Liver (tissue), 9 donors: ENCODE results near the gene ASH1L. TPM values are rescaled to one million over a fixed set of nuclear protein-coding genes. Genes with fewer than 3 reads are reported as not detected.

Experiments
- DNase-seq: peaks from one replicate; pipeline ENCODE4 v3.0.0-alpha.2; 2017; ENCODE audit warnings: low spot score
- H3K27ac ChIP-seq, 2 donors: one replicate each; pipeline ENCODE4 v1.7.0; 2013; ENCODE audit warnings: inconsistent platforms in 2 of 2, low read length in 2 of 2, control low read depth in 1 of 2, low read depth in 1 of 2, mild to moderate bottlenecking in 1 of 2
- H3K27me3 ChIP-seq, 4 donors: one replicate each; pipeline versions ENCODE4 v1.6.1 to v1.7.0; 2013; ENCODE audit warnings: low read length in 3 of 4, inconsistent platforms in 1 of 4, mild to moderate bottlenecking in 1 of 4, moderate library complexity in 1 of 4; ENCODE audit not compliant: control insufficient read depth in 4 of 4, insufficient read depth in 4 of 4
- H3K36me3 ChIP-seq, 4 donors: one replicate each; pipeline versions ENCODE4 v1.6.1 to v1.7.0; 2013; ENCODE audit warnings: low read length in 3 of 4, mild to moderate bottlenecking in 3 of 4, low read depth in 1 of 4, moderate library complexity in 1 of 4; ENCODE audit not compliant: control insufficient read depth in 4 of 4, insufficient read depth in 3 of 4
- H3K4me1 ChIP-seq, 4 donors: one replicate each; pipeline versions ENCODE4 v1.6.1 to v1.7.0; 2013; ENCODE audit warnings: low read length in 3 of 4, mild to moderate bottlenecking in 3 of 4, moderate library complexity in 1 of 4; ENCODE audit not compliant: control insufficient read depth in 4 of 4, insufficient read depth in 4 of 4
- H3K4me3 ChIP-seq, 3 donors: one replicate each; pipeline versions ENCODE4 v1.6.1 to v1.7.0; 2013; ENCODE audit warnings: low read length in 3 of 3, control low read depth in 1 of 3, low read depth in 1 of 3, mild to moderate bottlenecking in 1 of 3
- H3K9ac ChIP-seq, 2 donors: one replicate each; pipeline ENCODE4 v1.7.0; 2013; ENCODE audit warnings: low read length in 2 of 2, mild to moderate bottlenecking in 2 of 2, moderate library complexity in 2 of 2, control low read depth in 1 of 2, low read depth in 1 of 2
- H3K9me3 ChIP-seq, 4 donors: one replicate each; pipeline versions ENCODE4 v1.6.1 to v1.7.0; 2013; ENCODE audit warnings: low read length in 3 of 4; ENCODE audit not compliant: control insufficient read depth in 4 of 4
- FOXA1 ChIP-seq: IDR thresholded peaks from 2 replicates; pipeline ENCODE4 v1.6.1; 2016; ENCODE audit warnings: antibody characterized with exemption
- FOXA2 ChIP-seq: IDR thresholded peaks from 2 replicates; pipeline ENCODE4 v1.6.1; 2016; ENCODE audit warnings: antibody characterized with exemption
- GABPA ChIP-seq, 2 donors: IDR thresholded peaks in 1 of 2; conservative IDR thresholded peaks in 1 of 2; 2 replicates each; pipeline ENCODE4 v1.6.1; 2016; ENCODE audit warnings: antibody characterized with exemption in 2 of 2, mild to moderate bottlenecking in 1 of 2, moderate library complexity in 1 of 2
- HNF4A ChIP-seq, 2 donors: conservative IDR thresholded peaks; 2 replicates each; pipeline ENCODE4 v1.6.1; 2016; ENCODE audit warnings: antibody characterized with exemption in 2 of 2, mild to moderate bottlenecking in 2 of 2
- HNF4G ChIP-seq: IDR thresholded peaks from 2 replicates; pipeline ENCODE4 v1.6.1; 2016; ENCODE audit warnings: antibody characterized with exemption
- JUND ChIP-seq, 2 donors: IDR thresholded peaks; 2 replicates each; pipeline ENCODE4 v1.6.1; 2016; ENCODE audit warnings: antibody characterized with exemption in 2 of 2
- MAX ChIP-seq: IDR thresholded peaks from 2 replicates; pipeline ENCODE4 v1.6.1; 2016; ENCODE audit warnings: antibody characterized with exemption
- REST ChIP-seq: IDR thresholded peaks from 2 replicates; pipeline ENCODE4 v1.6.1; 2016; ENCODE audit warnings: antibody characterized with exemption, mild to moderate bottlenecking
- RXRA ChIP-seq, 2 donors: IDR thresholded peaks; 2 replicates each; pipeline ENCODE4 v1.6.1; 2017 to 2018; ENCODE audit warnings: antibody characterized with exemption in 2 of 2, mild to moderate bottlenecking in 1 of 2
- SP1 ChIP-seq: IDR thresholded peaks from 2 replicates; pipeline ENCODE4 v1.6.1; 2018; ENCODE audit warnings: antibody characterized with exemption, mild to moderate bottlenecking
- TAF1 ChIP-seq: conservative IDR thresholded peaks from 2 replicates; pipeline ENCODE4 v1.6.1; 2016; ENCODE audit warnings: antibody characterized with exemption, mild to moderate bottlenecking
- YY1 ChIP-seq: IDR thresholded peaks from 2 replicates; pipeline ENCODE4 v1.6.1; 2016; ENCODE audit warnings: antibody characterized with exemption, mild to moderate bottlenecking
- WGBS: extraction: QIAGEN DNeasy Blood & Tissue Kit; methylation state at CpG from one replicate; pipeline ENCODE4 v1.1.7; 2013; 5-methylcytosine and 5-hydroxymethylcytosine counted together
- polyA plus RNA-seq, 2 donors: library from polyadenylated mRNA; stranded (reverse) in 1 of 2; unstranded in 1 of 2; fragments of 200-250 nt in 1 of 2; fragments of >200 nt in 1 of 2; fragmentation: Nextera tagmentation in 1 of 2; extraction: Ambion mirVana in 1 of 2; gene quantifications; one replicate each; pipeline versions ENCODE4 v1.2.1 to v1.2.3, GENCODE V29; 2013 to 2015
- total RNA-seq, 2 donors: library from RNA; depleted of rRNA; stranded (reverse); fragments of >200 nt; gene quantifications; one replicate each; pipeline ENCODE4 v1.2.3, GENCODE V29; 2014
- TF ChIP-seq, protein P1 (sequence below): fragments of 150-350 bp; IDR thresholded peaks from 2 replicates; pipeline ENCODE4 v1.5.1; 2017; ENCODE audit warnings: improper control_type of control experiment, low read depth, low read length; ENCODE audit not compliant: missing input control
- TF ChIP-seq, protein P2 (sequence below): IDR thresholded peaks from 2 replicates; pipeline ENCODE4 v1.6.1; 2016; ENCODE audit warnings: antibody characterized with exemption
- donor health status: healthy.
- donor health status: healthy.
- donor health status: healthy.
- donor health status: healthy.
- donor health status: healthy.

The ASH1L gene
- total and polyA plus RNA-seq, 4 donors, result 3.9 to 30.3 (median 13.9) TPM

DNA sequence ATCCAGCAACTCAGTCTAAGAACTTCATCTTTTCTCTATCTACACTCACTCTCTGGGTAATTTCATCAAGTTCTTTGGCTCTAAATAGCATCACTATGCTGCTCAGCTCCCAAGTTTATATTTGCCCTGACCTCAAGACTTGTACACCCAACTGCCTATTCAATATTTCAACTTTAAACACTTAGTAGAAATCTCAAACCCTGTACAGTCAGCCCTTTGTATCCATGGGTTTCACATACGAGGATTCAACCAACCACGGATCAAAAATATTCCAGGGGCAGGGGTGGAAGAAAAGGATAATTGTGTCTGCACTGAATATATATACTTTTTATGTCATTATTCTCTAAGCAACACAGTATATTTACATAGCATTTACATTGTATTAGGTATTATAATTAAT lies 13.9 kb downstream of the ASH1L start:
- 93% methylated on average over 2 of the region's 2 CpGs for WGBS
- TF ChIP-seq MAX (no peak), FOXA2 (no peak), REST (no peak), HNF4G (no peak)
- no peaks in the 10 kb centered on the region for H3K4me1 ChIP-seq
- no peaks in the 10 kb centered on the region for H3K27me3 ChIP-seq
- H3K9me3 ChIP-seq, result no peaks in the 10 kb centered on the region
- H3K27ac ChIP-seq, result no peak overlapping the region
- DNase-seq, result no peak
- peaks cover 0 to 1% (median 0%) of the 10 kb centered on the region in 4 donors for H3K36me3 ChIP-seq
- no peak overlapping the region for H3K4me3 ChIP-seq
- H3K9ac ChIP-seq, result no peak overlapping the region

- H3K27ac ChIP-seq, result no peak overlapping the region
- 84% methylated on average over 4 of the region's 4 CpGs for WGBS
- H3K9me3 ChIP-seq, result no peaks in the 10 kb centered on the region
- no peak for DNase-seq
- no peaks in the 10 kb centered on the region for H3K36me3 ChIP-seq
- peaks cover 5 to 23% (median 10%) of the 10 kb centered on the region in 4 donors for H3K4me1 ChIP-seq
- H3K27me3 ChIP-seq, result no peaks in the 10 kb centered on the region
- TF ChIP-seq RXRA (IDR thresholded peaks at IDR 0.05) (no peak), TAF1 (no peak), REST (no peak), JUND (IDR thresholded peaks at IDR 0.05) (no peak), SP1 (no peak), FOXA2 (no peak), HNF4G (no peak), GABPA (IDR thresholded peaks at IDR 0.05 in 1 of 2, conservative IDR thresholded peaks at IDR 0.05 in 1 of 2) (no peak), HNF4A (conservative IDR thresholded peaks at IDR 0.05) (no peak), MAX (no peak), YY1 (no peak), FOXA1 (no peak)
- TF ChIP-seq, protein P1, sequence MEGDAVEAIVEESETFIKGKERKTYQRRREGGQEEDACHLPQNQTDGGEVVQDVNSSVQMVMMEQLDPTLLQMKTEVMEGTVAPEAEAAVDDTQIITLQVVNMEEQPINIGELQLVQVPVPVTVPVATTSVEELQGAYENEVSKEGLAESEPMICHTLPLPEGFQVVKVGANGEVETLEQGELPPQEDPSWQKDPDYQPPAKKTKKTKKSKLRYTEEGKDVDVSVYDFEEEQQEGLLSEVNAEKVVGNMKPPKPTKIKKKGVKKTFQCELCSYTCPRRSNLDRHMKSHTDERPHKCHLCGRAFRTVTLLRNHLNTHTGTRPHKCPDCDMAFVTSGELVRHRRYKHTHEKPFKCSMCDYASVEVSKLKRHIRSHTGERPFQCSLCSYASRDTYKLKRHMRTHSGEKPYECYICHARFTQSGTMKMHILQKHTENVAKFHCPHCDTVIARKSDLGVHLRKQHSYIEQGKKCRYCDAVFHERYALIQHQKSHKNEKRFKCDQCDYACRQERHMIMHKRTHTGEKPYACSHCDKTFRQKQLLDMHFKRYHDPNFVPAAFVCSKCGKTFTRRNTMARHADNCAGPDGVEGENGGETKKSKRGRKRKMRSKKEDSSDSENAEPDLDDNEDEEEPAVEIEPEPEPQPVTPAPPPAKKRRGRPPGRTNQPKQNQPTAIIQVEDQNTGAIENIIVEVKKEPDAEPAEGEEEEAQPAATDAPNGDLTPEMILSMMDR, result no peak
- TF ChIP-seq, protein P2, sequence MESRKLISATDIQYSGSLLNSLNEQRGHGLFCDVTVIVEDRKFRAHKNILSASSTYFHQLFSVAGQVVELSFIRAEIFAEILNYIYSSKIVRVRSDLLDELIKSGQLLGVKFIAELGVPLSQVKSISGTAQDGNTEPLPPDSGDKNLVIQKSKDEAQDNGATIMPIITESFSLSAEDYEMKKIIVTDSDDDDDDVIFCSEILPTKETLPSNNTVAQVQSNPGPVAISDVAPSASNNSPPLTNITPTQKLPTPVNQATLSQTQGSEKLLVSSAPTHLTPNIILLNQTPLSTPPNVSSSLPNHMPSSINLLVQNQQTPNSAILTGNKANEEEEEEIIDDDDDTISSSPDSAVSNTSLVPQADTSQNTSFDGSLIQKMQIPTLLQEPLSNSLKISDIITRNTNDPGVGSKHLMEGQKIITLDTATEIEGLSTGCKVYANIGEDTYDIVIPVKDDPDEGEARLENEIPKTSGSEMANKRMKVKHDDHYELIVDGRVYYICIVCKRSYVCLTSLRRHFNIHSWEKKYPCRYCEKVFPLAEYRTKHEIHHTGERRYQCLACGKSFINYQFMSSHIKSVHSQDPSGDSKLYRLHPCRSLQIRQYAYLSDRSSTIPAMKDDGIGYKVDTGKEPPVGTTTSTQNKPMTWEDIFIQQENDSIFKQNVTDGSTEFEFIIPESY, result no peak
- H3K4me3 ChIP-seq, result no peak overlapping the region
- no peak overlapping the region for H3K9ac ChIP-seq
Observed at GRCh38 chr1:155540000-155540874, 22.4 kb downstream of the ASH1L start.
